GM21447 (cell line): Measurements from ENCODE around the gene MITF.
"Not testable (repeated sequence)": the region's sequence is repeated elsewhere in the genome, so short reads cannot be mapped to it uniquely, and the experiment has no call there.

Experiments
- ATAC-seq: cut with Tn5 transposase; IDR thresholded peaks from one replicate; pipeline ENCODE4 v1.9.1; 2021; ENCODE audit not compliant: unreplicated experiment

Gene MITF

DNA sequence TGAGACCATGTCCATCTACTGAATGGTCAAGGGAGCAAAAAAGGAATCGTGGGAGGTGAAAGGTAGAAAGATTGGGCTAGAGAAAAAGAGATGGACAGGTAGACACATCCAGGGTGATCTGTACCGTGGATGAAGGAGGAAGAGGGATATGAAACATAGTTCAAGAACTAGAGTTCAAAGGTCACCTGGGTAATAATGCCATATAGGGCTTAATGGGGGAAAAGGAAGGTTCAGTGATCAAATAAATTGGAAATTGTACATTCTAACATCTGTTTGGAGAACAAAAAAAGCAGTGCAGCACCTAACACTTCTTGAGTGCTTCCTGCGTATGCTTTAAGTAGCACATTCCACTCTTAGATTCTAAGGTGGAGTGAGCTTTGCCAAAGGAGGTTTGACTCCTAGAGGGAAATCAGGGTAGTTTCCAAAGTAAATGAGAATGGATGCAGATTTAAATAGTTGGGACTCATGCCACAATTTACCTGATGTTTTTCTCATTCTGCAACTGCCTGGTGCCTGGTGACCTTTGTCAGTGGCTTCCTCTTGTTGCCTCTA is 46.6 kb downstream of the MITF start:
- no peak for ATAC-seq

DNA sequence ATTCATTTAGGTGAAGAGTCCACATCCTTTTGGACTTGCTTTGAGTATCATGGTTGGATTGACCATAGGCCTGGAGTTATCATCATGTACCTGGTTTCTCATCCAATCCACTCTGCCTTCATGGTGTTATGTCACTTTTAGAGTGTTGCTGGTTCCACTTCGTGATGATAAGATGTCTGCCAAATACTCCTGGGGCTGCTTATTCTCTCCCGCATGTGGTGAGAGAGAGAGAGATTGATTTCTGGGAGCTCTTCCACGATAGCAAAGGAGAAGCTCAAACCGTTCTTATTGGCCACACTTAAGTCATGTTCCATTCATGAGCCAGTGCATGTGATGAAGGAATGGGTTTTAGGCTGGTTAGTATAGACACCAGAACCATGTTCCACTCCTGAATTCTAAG is 47.6 kb downstream of the MITF start:
- ATAC-seq, result no peak

DNA sequence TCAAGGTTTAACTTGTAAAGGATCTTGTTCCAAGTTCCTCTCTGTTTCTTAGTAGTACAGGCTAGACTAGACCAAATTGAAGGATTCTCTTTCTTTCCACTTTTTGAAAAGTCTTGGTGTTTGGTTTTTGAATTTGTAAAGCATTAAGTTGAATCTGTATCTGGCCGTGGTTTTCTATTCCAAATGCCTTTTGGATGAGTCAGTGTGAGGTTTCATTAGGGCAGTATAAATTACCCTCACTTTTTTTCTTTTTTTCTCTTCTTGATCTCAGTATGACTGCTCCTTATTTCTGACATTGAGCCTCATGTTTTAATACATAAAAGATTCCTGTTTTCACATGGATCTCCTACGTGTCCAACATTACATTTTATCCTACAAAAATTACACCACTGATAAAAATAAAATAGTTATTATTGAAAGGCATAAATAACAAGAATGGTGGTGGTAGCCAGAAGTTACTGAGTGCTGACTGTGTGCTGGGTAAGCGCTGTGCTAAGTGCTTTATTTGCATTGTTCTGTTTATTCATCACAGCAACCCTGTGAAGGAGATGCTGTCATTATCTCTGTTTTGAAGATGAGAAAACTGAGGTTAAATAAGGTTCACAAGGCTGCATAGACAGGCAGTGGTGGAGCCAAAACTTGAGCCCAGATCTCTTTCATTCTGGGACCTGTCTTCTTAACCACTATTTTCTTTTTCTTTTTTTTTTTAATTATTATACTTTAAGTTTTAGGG is 48.3 kb downstream of the MITF start:
- no peak for ATAC-seq

GRCh38 chr3:69791106-69791505 is 51.8 kb downstream of the MITF start:
- ATAC-seq, result no peak

DNA sequence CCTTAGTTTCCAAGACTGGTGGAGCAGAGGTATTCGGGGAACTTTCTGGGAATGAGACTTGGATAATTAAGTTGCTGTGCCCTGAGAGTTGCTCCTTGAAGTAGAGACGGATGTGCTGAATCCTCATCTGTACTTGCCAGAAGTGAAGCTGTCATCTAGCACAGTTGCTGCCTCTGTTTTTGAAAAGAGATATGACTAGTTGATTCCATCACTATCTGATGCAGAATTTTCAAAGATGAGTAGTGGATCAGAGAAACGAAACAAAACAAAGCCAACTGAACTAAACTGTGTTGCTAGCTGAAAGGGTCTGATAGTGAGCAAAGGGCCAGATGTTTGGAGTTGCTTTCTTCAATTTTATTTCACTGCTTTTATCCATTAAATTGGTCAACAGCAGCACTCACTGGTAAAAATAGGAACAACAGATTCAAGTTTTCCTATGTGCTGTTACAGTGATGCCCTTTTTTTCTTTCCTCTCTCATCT is 52.7 kb downstream of the MITF start:
- ATAC-seq, result no peak

GRCh38 chr3:69796126-69796525 is 56.9 kb downstream of the MITF start:
- ATAC-seq, result not testable (repeated sequence)

- no peak for ATAC-seq
These were observed 64.5 kb downstream of the MITF start for GRCh38 chr3:69803681-69804270.

GRCh38 chr3:69805491-69805890 is 66.2 kb downstream of the MITF start:
- no peak for ATAC-seq

GRCh38 chr3:69806735-69807438 is 67.6 kb downstream of the MITF start:
- ATAC-seq, result no peak

- no peak for ATAC-seq
These were observed 68.4 kb downstream of the MITF start for GRCh38 chr3:69807674-69808073.

GRCh38 chr3:69809076-69809835 is 70.0 kb downstream of the MITF start:
- ATAC-seq, result no peak

DNA sequence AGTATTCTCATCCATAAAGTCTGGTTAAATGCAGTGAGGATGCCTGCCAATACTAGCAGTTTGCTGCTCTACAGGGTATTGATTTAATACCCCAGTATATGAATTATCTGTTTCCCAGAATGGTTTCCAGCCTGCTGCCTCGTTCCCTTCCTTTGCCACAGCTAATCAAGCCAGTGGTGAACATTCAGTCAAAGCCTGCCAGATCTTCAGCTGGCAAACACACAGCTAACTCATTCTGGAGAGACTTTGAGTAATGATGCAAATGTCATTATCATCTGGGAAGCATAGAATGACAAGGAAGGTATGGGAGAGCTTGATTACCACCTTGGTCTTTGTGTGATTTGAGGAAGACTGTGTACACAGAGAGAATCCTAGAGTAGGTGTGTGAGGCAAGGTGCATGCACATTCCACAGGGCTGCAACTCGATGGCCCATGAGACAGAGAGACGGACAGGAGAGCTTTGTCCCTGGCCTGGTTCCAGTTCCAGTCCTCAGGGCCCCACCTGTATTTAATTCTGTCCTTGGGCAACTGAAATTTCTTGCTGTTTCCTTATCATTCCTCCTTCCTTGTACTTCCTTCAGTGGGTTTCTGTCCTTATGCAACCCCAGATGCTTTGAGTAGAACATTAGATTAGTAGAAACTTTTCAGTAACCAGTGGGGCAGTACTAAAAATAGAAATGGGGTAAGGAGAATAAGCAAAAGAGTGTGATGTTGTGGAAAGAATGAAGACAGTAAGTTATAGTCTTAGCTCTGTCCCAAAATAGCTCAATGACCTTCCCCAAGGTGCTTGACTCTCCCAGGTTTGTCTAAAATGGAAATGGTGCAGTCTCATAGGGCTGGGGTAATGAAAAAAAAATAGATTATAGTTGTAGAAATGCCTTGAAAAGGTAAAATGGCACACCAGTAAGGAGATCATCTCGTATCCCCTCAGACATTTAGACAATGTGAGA is 72.5 kb downstream of the MITF start:
- ATAC-seq, result no peak

DNA sequence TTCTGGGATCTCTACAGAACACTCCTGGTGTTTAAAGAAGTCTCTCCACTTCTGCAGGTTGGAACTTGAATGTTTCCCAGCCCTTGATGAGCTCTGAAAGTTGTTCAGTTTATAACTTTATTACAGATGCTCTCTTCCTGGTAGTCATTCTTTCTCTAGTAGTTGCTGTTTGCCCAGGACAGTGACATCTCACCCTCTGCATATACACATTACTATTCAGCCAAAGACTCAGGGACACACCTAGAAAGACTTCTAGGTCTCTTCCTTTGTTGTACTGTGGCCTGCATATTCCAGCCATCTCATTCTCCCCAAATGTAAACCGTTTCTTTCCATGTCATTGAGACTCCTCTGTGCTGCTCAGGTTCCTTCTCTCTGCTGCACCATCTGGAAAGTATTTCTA is 76.7 kb downstream of the MITF start:
- ATAC-seq, result no peak

GRCh38 chr3:69817988-69818387 is 78.7 kb downstream of the MITF start:
- ATAC-seq, result no peak

DNA sequence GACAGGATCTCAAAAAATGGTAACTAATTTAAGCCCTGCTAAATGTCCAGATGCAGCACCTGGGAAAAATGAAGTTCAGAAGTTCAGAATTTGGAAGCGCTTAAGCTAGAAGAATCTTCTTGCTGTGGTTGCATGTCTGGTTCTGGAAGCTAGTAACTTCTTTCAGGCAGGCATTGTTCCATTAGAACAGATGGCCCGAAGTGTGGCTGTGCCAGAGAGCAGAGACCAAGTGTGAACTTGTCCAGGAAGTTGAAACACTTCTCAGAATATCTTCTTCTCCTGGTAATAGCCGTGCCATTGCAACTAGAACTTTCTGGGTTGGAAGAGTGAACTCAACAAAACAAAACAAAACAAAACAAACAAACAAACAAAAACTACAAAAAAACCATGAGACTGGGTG is 80.0 kb downstream of the MITF start:
- ATAC-seq, result no peak

- ATAC-seq, result no peak
These were observed 81.9 kb downstream of the MITF start for GRCh38 chr3:69821133-69821532.

- no peak for ATAC-seq
These were observed 84.5 kb downstream of the MITF start for GRCh38 chr3:69823743-69824142.

- no peak for ATAC-seq
These were observed 86.2 kb downstream of the MITF start for GRCh38 chr3:69825446-69825845.

DNA sequence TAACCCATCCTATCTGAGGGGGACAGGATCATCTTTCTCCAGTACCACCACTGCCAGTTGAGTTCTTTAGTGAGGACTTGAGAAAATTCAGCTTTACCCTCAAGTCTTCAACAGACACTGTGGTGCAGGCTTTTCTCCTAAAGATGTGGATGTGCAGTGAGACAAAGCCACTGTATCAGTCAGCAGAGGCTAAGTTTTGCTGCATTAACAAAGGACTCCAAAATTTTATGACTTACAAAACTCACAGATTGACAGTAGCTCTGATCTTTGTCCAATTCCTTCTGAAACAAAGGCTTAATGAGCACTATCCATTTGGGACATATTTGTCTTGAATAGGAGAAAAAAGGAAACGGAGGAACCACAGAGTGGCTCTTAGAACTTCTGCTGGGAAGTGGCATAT is 87.9 kb downstream of the MITF start:
- ATAC-seq, result no peak

DNA sequence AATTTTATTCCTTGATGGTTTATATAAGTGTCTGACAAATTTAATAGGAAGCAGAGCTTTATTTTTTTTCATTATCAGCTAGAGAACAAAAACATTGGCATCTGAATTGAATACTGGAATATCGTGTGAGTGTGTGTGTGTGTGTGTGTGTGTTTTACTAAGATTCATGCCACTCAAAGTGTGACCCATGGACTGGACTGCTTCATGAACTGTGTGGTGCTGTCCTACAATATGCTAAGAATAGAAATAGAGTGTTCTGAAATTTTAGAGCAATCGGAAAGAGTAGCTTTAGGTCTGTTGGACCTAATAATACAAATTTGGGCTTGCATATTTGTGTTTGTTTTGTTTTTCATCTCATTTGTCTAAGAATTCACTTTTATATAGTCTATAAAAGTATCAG is 89.6 kb downstream of the MITF start:
- no peak for ATAC-seq
